HG03342 (cell line): ENCODE data around the gene TMEM40.
"Not testable (repeated sequence)": the region's sequence is repeated elsewhere in the genome, so short reads cannot be mapped to it uniquely, and the experiment has no call there.

Experiments
- ATAC-seq: cut with Tn5 transposase; IDR thresholded peaks from one replicate; pipeline ENCODE4 v1.9.1; 2021; ENCODE audit warnings: mild to moderate bottlenecking, moderate library complexity; ENCODE audit not compliant: unreplicated experiment

Gene TMEM40

GRCh38 chr3:12722226-12722625 lies 36.8 kb downstream of the TMEM40 start:
- ATAC-seq: no peak

- peak; percentile 91 for ATAC-seq
Observed at GRCh38 chr3:12719984-12720898, 38.8 kb downstream of the TMEM40 start.

- no peak for ATAC-seq
Observed at GRCh38 chr3:12719541-12719940, 39.5 kb downstream of the TMEM40 start.

GRCh38 chr3:12716605-12717151 lies 42.4 kb downstream of the TMEM40 start:
- ATAC-seq: no peak

GRCh38 chr3:12714278-12714677 lies 44.8 kb downstream of the TMEM40 start:
- no peak for ATAC-seq

GRCh38 chr3:12710062-12710461 lies 49.0 kb downstream of the TMEM40 start:
- no peak for ATAC-seq

- ATAC-seq: no peak
Observed at GRCh38 chr3:12709334-12709733, 49.7 kb downstream of the TMEM40 start.

GRCh38 chr3:12708584-12709192 lies 50.4 kb downstream of the TMEM40 start:
- no peak for ATAC-seq

GRCh38 chr3:12707449-12707848 lies 51.6 kb downstream of the TMEM40 start:
- ATAC-seq: no peak

- ATAC-seq: peak; percentile 92
Observed at GRCh38 chr3:12706504-12707253, 52.4 kb downstream of the TMEM40 start.

- no peak for ATAC-seq
Observed at GRCh38 chr3:12705981-12706380, 53.1 kb downstream of the TMEM40 start.

- ATAC-seq: no peak
Observed at GRCh38 chr3:12705374-12705926, 53.6 kb downstream of the TMEM40 start.

GRCh38 chr3:12702501-12702900 lies 56.6 kb downstream of the TMEM40 start:
- ATAC-seq: no peak

GRCh38 chr3:12701601-12702000 lies 57.5 kb downstream of the TMEM40 start:
- ATAC-seq: not testable (repeated sequence)

GRCh38 chr3:12700800-12701199 lies 58.3 kb downstream of the TMEM40 start:
- ATAC-seq: no peak

- ATAC-seq: no peak
Observed at GRCh38 chr3:12695916-12696315, 63.1 kb downstream of the TMEM40 start.

- no peak for ATAC-seq
Observed at GRCh38 chr3:12695112-12695511, 63.9 kb downstream of the TMEM40 start.

GRCh38 chr3:12692444-12692843 lies 66.6 kb downstream of the TMEM40 start:
- ATAC-seq: no peak

GRCh38 chr3:12689997-12690711 lies 68.9 kb downstream of the TMEM40 start:
- no peak for ATAC-seq

- ATAC-seq: no peak
Observed at GRCh38 chr3:12687948-12688347, 71.1 kb downstream of the TMEM40 start.
